ENCODE data around the gene EPS8L3. TPM values are rescaled to one million over a fixed set of nuclear protein-coding genes. Genes with fewer than 3 reads are reported as not detected.

Gene EPS8L3
- total and polyA plus RNA-seq, 2 of the 4 experiments (the other 2 are of a cell fraction): not detected

DNA sequence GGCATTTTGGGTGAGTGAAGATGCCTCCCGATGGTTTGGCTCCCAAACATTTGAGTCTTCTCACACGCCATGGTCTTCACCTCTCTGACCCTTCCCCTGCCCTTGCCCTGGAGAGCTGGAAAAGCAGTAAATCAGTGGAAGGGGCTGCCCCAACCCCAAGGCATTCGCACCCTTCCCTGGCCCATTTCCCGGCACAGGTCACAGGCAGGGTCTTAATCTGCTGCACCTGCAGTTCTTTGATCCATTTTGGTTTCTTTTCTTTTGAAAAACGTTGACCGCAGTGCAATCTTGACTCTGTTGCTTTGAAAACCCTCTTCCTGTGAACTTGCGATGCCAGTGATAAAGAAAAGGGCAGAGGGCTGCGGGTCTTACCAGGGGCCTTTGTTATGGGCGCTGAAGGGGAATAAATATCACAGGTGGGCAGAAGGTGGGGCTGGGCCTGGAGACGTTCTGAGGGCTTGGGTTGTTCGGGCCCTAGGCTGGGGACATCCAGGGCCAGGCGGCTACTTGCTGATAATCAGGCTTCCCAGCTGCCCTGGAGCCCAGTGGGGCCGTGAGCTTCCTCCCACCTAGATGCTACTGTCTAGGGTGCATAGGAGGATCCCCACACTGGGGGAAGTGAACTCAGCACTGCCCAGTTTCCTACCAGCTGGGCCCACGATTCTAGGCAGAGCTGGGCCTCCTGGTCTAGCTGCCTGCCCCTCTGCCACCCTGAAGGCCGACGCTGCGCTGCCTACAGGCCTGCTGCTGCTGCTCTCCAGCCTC, 38.6 kb upstream of the EPS8L3 start:
- Histone ChIP-seq H3K27ac (ENCODE audit: insufficient read depth, low read length) (no peak overlapping the region), H3K4me3 (ENCODE audit: insufficient read depth, low read depth, low read length) (no peak overlapping the region), H3K18ac (ENCODE audit: low read depth, low read length) (no peak overlapping the region), H2BK5ac (ENCODE audit: low read depth, low read length, poor library complexity, severe bottlenecking) (no peak overlapping the region), H4K8ac (ENCODE audit: low read depth in 2 of 2, low read length in 2 of 2) (no peak overlapping the region), H3K4me2 (ENCODE audit: low read depth, low read length) (no peak overlapping the region), H2AFZ (replicated peaks; ENCODE audit: low read length, poor library complexity) (peak overlapping the region; percentile 37), H3K9me3 (ENCODE audit: control insufficient read depth, insufficient read depth, low read length) (no peaks in the 10 kb centered on the region), H3K9ac (ENCODE audit: low read depth, low read length) (no peak overlapping the region), H2AK5ac (ENCODE audit: low read depth, low read length) (no peak overlapping the region), H3K9me1 (ENCODE audit: insufficient read depth, low read length) (0 out of 2 replicates have a peak, but pooled peaks cover 10% of the 10 kb centered on the region), H4K20me1 (ENCODE audit: insufficient read depth, low read length) (no peaks in the 10 kb centered on the region), H3K14ac (replicated peaks; ENCODE audit: low read depth, low read length) (no peak overlapping the region; the same call in 1 of the 2 replicates), H2BK120ac (ENCODE audit: low read depth, low read length) (no peak overlapping the region; the same call in 1 of the 2 replicates), H3K36me3 (ENCODE audit: control insufficient read depth, insufficient read depth, low read length) (no peaks in the 10 kb centered on the region), H3K79me1 (ENCODE audit: low read depth in 1 of 2, low read length in 2 of 2) (no peaks in the 10 kb centered on the region), H3K23ac (ENCODE audit: low read depth, low read length) (no peak overlapping the region), H3K27me3 (ENCODE audit: control insufficient read depth, insufficient read depth, low read length) (no peaks in the 10 kb centered on the region), H3K56ac (ENCODE audit: extremely low read depth, insufficient read depth, low read length) (no peak overlapping the region), H2BK20ac (ENCODE audit: low read depth, low read length) (no peak overlapping the region), H2BK15ac (ENCODE audit: low read depth, low read length) (no peak overlapping the region), H4K91ac (ENCODE audit: insufficient read depth, low read depth, low read length) (no peak overlapping the region), H2AK9ac (replicated peaks; ENCODE audit: low read depth, low read length, poor library complexity) (no peak overlapping the region), H4K5ac (ENCODE audit: low read depth, low read length) (no peak overlapping the region), H3K4ac (ENCODE audit: low read depth, low read length) (0 out of 2 replicates have a peak overlapping the region, but pooled peaks have one; percentile 7), H3K4me1 (ENCODE audit: control insufficient read depth, insufficient read depth, low read length) (peaks cover 5% of the 10 kb centered on the region; the same call in 1 of the 2 replicates)
- ChIA-PET POLR2A (ENCODE audit: unreplicated experiment) (no interaction called here), CTCF (no interaction called here)
- BruUV-seq (replicated peaks): no TSS peak
- ATAC-seq (ENCODE audit: low read depth): no peak; the same call in 1 of the 2 replicates
- dilution Hi-C loops (cut with HindIII; ENCODE audit: low sequenced_read_pairs, unreplicated experiment): no loop called here
- 69% methylated on average over 3 of the region's 17 CpGs; no CpG with 5 or more reads in 1 of the 2 experiments for WGBS, 2 experiments (ENCODE audit: extremely low coverage in 2 of 2, insufficient read length in 1 of 2)
- intact Hi-C loops (cut with micrococcal nuclease): no loop called here
- in situ Hi-C loops (cut with MboI; ENCODE audit: low sequenced_read_pairs): no loop called here
- DNase-seq: no peak
- TF ChIP-seq RCOR1 (IDR thresholded peaks at IDR 0.05; ENCODE audit: insufficient replicate concordance, low read length) (no peak), BHLHE40 (IDR thresholded peaks at IDR 0.05; ENCODE audit: low read depth, low read length) (no peak), SMC3 (IDR thresholded peaks at IDR 0.05; ENCODE audit: low read depth, low read length) (no peak), RAD21 (IDR thresholded peaks at IDR 0.05; ENCODE audit: low read length) (no peak), NFE2L2 (IDR thresholded peaks at IDR 0.05; ENCODE audit: low read depth, low read length) (no peak), CEBPB (IDR thresholded peaks at IDR 0.05; ENCODE audit: low read depth, low read length) (no peak), POLR2A (IDR thresholded peaks at IDR 0.05; ENCODE audit: low read depth, low read length) (no peak), FOS (IDR thresholded peaks at IDR 0.05; ENCODE audit: low read depth, low read length) (no peak), MAZ (IDR thresholded peaks at IDR 0.05; ENCODE audit: borderline replicate concordance, low read depth, low read length) (no peak)
- TF ChIP-seq, protein P1, sequence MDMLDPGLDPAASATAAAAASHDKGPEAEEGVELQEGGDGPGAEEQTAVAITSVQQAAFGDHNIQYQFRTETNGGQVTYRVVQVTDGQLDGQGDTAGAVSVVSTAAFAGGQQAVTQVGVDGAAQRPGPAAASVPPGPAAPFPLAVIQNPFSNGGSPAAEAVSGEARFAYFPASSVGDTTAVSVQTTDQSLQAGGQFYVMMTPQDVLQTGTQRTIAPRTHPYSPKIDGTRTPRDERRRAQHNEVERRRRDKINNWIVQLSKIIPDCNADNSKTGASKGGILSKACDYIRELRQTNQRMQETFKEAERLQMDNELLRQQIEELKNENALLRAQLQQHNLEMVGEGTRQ (IDR thresholded peaks at IDR 0.05; ENCODE audit: low read depth, low read length): no peak
- TF ChIP-seq, protein P2, sequence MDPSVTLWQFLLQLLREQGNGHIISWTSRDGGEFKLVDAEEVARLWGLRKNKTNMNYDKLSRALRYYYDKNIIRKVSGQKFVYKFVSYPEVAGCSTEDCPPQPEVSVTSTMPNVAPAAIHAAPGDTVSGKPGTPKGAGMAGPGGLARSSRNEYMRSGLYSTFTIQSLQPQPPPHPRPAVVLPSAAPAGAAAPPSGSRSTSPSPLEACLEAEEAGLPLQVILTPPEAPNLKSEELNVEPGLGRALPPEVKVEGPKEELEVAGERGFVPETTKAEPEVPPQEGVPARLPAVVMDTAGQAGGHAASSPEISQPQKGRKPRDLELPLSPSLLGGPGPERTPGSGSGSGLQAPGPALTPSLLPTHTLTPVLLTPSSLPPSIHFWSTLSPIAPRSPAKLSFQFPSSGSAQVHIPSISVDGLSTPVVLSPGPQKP (IDR thresholded peaks at IDR 0.05; ENCODE audit: borderline replicate concordance, low read depth, low read length): no peak

All from IMR-90 (cell line).